Ovary (tissue), 3 donors: ENCODE measurements around the gene LGALS3.

ENCODE experiments used
- POLR2A ChIP-seq: fragments of 450-650 bp; IDR thresholded peaks from one replicate; pipeline ENCODE4 v1.6.1; 2017; ENCODE audit warnings: antibody characterized with exemption, mild to moderate bottlenecking, moderate library complexity
- TF ChIP-seq, protein P1 (sequence below), 3 donors: fragments of 450-650 bp in 2 of 3; fragments of 200-600 bp in 1 of 3; IDR thresholded peaks; one replicate each; pipeline versions ENCODE4 v1.5.1 to v1.8.0; 2016 to 2022; ENCODE audit warnings: antibody characterized with exemption in 3 of 3, mild to moderate bottlenecking in 1 of 3
- donor health status: DM: no; HTN: no; CAD: no.

DNA sequence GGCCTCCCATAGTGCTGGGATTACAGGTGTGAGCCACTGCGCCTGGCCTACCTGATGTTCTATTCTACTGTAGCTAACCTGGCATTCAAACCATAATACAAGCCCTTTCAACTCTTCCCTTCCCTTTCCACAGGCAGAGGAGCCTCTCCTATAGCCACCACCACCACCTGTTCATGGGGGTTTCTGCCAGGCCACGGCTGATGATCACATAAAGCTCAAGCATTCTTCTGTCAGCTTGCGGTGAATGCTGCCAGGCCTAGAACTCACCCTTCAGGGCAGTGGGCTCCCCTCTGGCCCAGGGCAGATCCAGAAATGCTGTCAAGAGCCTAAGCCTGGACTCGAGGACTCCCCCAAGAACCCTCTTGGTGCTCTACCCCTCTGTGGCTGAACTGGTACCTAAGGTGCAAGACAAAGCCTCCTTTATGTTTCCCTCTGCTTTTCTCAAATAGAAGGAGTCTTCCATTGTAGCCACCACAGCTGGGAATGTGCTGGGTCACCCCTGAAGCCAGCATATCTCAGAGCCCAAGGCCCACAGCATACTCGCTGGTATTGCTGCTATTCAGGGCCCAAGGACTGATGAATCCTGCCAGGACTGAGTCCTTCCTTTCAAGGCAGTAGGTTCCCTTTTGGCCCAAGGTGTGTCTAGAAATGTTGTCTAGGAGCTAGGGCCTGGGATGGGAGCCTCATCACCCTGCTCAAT lies 65.8 kb downstream of the LGALS3 start:
- TF ChIP-seq, protein P1, sequence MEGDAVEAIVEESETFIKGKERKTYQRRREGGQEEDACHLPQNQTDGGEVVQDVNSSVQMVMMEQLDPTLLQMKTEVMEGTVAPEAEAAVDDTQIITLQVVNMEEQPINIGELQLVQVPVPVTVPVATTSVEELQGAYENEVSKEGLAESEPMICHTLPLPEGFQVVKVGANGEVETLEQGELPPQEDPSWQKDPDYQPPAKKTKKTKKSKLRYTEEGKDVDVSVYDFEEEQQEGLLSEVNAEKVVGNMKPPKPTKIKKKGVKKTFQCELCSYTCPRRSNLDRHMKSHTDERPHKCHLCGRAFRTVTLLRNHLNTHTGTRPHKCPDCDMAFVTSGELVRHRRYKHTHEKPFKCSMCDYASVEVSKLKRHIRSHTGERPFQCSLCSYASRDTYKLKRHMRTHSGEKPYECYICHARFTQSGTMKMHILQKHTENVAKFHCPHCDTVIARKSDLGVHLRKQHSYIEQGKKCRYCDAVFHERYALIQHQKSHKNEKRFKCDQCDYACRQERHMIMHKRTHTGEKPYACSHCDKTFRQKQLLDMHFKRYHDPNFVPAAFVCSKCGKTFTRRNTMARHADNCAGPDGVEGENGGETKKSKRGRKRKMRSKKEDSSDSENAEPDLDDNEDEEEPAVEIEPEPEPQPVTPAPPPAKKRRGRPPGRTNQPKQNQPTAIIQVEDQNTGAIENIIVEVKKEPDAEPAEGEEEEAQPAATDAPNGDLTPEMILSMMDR (IDR thresholded peaks at IDR 0.05), result no peak
- no peak for TF ChIP-seq POLR2A
